HEK293T (cell line): Measurements from ENCODE around the gene PLSCR5.

Experiments used
- BHLHE40 ChIP-seq: fragments of 450-650 bp; IDR thresholded peaks from 2 replicates; pipeline ENCODE4 v1.6.1; 2016; ENCODE audit warnings: mild to moderate bottlenecking, moderate library complexity, borderline replicate concordance
- FOXM1 ChIP-seq: fragments of 450-650 bp; IDR thresholded peaks from 2 replicates; pipeline ENCODE4 v1.6.1; 2017; ENCODE audit warnings: mild to moderate bottlenecking, borderline replicate concordance
- SUZ12 ChIP-seq: fragments of 450-650 bp; IDR thresholded peaks from 2 replicates; pipeline ENCODE4 v1.6.1; 2016; ENCODE audit warnings: mild to moderate bottlenecking
- TARDBP ChIP-seq: fragments of 450-650 bp; IDR thresholded peaks from 2 replicates; pipeline ENCODE4 v1.6.1; 2016
- TF ChIP-seq, protein P1 (sequence below): fragments of 450-650 bp; IDR thresholded peaks from 2 replicates; pipeline ENCODE4 v1.6.1; 2016

DNA sequence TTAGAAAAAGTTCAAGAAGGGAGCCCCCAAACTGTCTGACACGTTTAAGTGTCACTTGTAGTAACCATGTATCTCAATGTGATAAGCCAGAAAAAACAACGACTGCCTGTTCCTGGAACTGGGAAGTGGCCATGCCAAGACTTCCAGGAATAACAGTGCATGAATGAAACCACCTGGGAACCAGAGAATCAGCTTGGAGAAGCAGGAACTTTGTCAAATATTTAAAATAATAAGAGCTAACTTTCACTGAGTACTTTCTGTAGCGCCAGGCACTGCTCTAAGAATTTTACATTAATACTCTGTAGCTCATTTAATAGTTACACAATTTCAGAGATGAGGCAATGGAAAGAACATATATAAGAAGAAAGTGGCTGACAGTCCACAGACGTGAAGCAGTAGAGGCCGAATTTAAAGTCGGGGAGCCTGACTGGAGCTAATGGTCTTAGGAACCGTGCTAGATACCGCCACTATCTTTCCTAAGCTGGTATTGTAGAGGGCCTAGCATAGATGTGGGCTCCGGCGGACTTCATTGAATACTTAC lies 61.6 kb downstream of the PLSCR5 start:
- TF ChIP-seq BHLHE40 = no peak
- TF ChIP-seq, protein P1, sequence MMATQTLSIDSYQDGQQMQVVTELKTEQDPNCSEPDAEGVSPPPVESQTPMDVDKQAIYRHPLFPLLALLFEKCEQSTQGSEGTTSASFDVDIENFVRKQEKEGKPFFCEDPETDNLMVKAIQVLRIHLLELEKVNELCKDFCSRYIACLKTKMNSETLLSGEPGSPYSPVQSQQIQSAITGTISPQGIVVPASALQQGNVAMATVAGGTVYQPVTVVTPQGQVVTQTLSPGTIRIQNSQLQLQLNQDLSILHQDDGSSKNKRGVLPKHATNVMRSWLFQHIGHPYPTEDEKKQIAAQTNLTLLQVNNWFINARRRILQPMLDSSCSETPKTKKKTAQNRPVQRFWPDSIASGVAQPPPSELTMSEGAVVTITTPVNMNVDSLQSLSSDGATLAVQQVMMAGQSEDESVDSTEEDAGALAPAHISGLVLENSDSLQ = no peak
- no peak for TF ChIP-seq FOXM1
- no peak for TF ChIP-seq TARDBP
- TF ChIP-seq SUZ12 = no peak
